ENCODE measurements around the gene OR7C1. TPM values are rescaled to one million over a fixed set of nuclear protein-coding genes. Genes with fewer than 3 reads are reported as not detected.

Gene OR7C1
- total and polyA plus RNA-seq, 4 donors: under 0.01 to 0.01 TPM; not detected in 2

GRCh38 chr19:14809272-14810057 is 25.5 kb downstream of the OR7C1 start:
- WGBS, 2 donors: 38 to 59% methylated on average over 9 of the region's 9 CpGs
- H3K4me3 ChIP-seq: no peak overlapping the region
- no peaks in the 10 kb centered on the region for H3K36me3 ChIP-seq (ENCODE audit: control insufficient read depth in 4 of 4, insufficient read depth in 4 of 4, low read length in 4 of 4)
- no peaks in the 10 kb centered on the region for H3K9me3 ChIP-seq (ENCODE audit: control insufficient read depth in 4 of 4, insufficient read depth in 3 of 4, low read length in 3 of 4)
- no peaks in the 10 kb centered on the region for H3K4me1 ChIP-seq (ENCODE audit: control insufficient read depth in 5 of 5, insufficient read depth in 5 of 5, low read length in 5 of 5)
- H3K27ac ChIP-seq (ENCODE audit: low read depth in 1 of 2, low read length in 1 of 2): no peak overlapping the region
- ATAC-seq (ENCODE audit: insufficient read depth, low FRiP score): no peak
- no peaks in the 10 kb centered on the region for H3K27me3 ChIP-seq (ENCODE audit: control insufficient read depth in 3 of 3, insufficient read depth in 3 of 3, low read length in 2 of 3)
- H3K9ac ChIP-seq (ENCODE audit: insufficient read depth in 1 of 2, low read length in 2 of 2): no peak overlapping the region
- DNase-seq: no peak
- no peak for TF ChIP-seq CTCF (IDR thresholded peaks at IDR 0.05; ENCODE audit: control extremely low read depth, extremely low read depth)

GRCh38 chr19:14804765-14805164 is 30.2 kb downstream of the OR7C1 start:
- Histone ChIP-seq H3K9ac (ENCODE audit: insufficient read depth in 1 of 2, low read length in 2 of 2) (no peak overlapping the region), H3K36me3 (ENCODE audit: control insufficient read depth in 4 of 4, insufficient read depth in 4 of 4, low read length in 4 of 4) (no peaks in the 10 kb centered on the region), H3K4me1 (ENCODE audit: control insufficient read depth in 5 of 5, insufficient read depth in 5 of 5, low read length in 5 of 5) (no peaks in the 10 kb centered on the region), H3K9me3 (ENCODE audit: control insufficient read depth in 4 of 4, insufficient read depth in 3 of 4, low read length in 3 of 4) (no peaks in the 10 kb centered on the region), H3K4me3 (no peak overlapping the region), H3K27ac (ENCODE audit: low read depth in 1 of 2, low read length in 1 of 2) (no peak overlapping the region), H3K27me3 (ENCODE audit: control insufficient read depth in 3 of 3, insufficient read depth in 3 of 3, low read length in 2 of 3) (peaks cover 0 to 2% (median 0%) of the 10 kb centered on the region in 3 donors)
- WGBS, 2 donors: 84 to 95% methylated on average over 3 of the region's 3 CpGs
- TF ChIP-seq CTCF (IDR thresholded peaks at IDR 0.05; ENCODE audit: control extremely low read depth, extremely low read depth): no peak
- DNase-seq (no peak), ATAC-seq (ENCODE audit: insufficient read depth, low FRiP score) (no peak)

GRCh38 chr19:14798760-14799159 is 36.2 kb downstream of the OR7C1 start:
- no peak for DNase-seq
- Histone ChIP-seq H3K4me1 (ENCODE audit: control insufficient read depth in 5 of 5, insufficient read depth in 5 of 5, low read length in 5 of 5) (no peaks in the 10 kb centered on the region), H3K4me3 (no peak overlapping the region), H3K9ac (ENCODE audit: insufficient read depth in 1 of 2, low read length in 2 of 2) (no peak overlapping the region), H3K27me3 (ENCODE audit: control insufficient read depth in 3 of 3, insufficient read depth in 3 of 3, low read length in 2 of 3) (peaks cover 0 to 4% (median 0%) of the 10 kb centered on the region in 3 donors), H3K36me3 (ENCODE audit: control insufficient read depth in 4 of 4, insufficient read depth in 4 of 4, low read length in 4 of 4) (no peaks in the 10 kb centered on the region), H3K27ac (ENCODE audit: low read depth in 1 of 2, low read length in 1 of 2) (no peak overlapping the region), H3K9me3 (ENCODE audit: control insufficient read depth in 4 of 4, insufficient read depth in 3 of 4, low read length in 3 of 4) (peaks cover 0 to 2% (median 0%) of the 10 kb centered on the region in 4 donors)
- no peak for ATAC-seq (ENCODE audit: insufficient read depth, low FRiP score)
- no peak for TF ChIP-seq CTCF (IDR thresholded peaks at IDR 0.05; ENCODE audit: control extremely low read depth, extremely low read depth)
- 75 to 77% methylated on average over 5 of the region's 5 CpGs for WGBS, 2 donors

All from lung (tissue), 12 donors.